ENCODE measurements around the gene KLHL13. TPM values are rescaled to one million over a fixed set of nuclear protein-coding genes. Genes with fewer than 3 reads are reported as not detected.

The KLHL13 gene
- total and polyA plus RNA-seq, 8 donors, result 1.6 to 4.1 (median 2.8) TPM

DNA sequence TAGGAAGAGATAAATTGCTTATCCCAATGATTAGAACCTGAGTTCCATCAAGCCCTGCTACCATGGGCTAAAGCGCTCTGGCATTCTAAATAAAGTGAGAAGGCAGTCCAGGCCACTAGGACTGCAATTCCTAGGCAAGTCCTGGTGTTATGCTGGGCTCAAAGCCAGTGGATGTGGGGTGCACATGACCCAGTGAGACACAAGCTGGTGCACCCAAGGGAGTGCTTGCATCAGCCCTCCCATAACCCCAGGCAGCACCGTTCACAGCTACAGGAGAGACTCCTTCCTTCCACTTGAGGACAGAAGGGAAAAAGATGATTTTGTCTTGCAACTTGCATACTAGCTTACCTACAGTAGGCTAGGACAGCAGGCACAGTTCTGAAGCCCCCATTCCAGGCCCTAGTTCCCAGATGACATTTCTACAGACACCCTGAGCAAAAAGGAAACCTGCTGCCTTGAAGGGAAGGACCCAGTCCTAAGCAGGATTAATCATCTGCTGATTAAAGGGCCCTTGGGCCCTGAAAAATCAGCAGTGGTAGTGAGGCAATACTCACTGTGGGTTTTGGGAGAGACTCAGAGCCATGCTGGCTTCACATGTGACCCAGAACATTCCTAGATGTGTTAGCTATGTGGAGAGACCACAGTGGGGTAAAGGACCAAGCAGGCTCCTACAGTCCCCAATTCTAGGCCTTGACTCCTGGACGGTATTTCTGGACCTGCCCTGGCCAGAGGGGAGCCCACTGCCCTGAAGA is 77.8 kb downstream of the KLHL13 start:
- no peaks in the 10 kb centered on the region for H3K4me1 ChIP-seq

DNA sequence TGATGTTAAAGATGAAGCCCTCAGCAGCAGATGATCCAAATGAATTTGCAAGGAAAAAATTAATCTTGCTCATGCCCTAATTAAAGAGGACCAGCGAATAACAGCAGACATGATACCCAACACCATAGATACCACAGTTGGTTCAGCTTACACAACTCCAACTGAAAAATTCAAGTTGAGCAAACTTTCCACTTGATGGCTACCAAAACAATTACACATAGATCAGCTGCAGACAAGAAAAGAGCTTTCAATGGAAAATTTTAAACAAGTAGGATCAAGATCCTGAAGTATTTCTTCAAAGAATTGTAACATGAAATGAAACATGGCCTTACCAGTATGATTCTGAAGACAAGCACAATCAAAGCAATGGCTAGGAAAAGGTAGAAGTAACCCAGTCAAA is 90.0 kb downstream of the KLHL13 start:
- Histone ChIP-seq H3K9me3 (no peaks in the 10 kb centered on the region), H3K4me3 (no peak overlapping the region), H3K27me3 (no peaks in the 10 kb centered on the region), H3K36me3 (no peaks in the 10 kb centered on the region), H3K4me1 (no peaks in the 10 kb centered on the region), H3K27ac (no peak overlapping the region)
- ATAC-seq, result no peak
- TF ChIP-seq, protein P1, sequence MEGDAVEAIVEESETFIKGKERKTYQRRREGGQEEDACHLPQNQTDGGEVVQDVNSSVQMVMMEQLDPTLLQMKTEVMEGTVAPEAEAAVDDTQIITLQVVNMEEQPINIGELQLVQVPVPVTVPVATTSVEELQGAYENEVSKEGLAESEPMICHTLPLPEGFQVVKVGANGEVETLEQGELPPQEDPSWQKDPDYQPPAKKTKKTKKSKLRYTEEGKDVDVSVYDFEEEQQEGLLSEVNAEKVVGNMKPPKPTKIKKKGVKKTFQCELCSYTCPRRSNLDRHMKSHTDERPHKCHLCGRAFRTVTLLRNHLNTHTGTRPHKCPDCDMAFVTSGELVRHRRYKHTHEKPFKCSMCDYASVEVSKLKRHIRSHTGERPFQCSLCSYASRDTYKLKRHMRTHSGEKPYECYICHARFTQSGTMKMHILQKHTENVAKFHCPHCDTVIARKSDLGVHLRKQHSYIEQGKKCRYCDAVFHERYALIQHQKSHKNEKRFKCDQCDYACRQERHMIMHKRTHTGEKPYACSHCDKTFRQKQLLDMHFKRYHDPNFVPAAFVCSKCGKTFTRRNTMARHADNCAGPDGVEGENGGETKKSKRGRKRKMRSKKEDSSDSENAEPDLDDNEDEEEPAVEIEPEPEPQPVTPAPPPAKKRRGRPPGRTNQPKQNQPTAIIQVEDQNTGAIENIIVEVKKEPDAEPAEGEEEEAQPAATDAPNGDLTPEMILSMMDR (IDR thresholded peaks at IDR 0.05), result no peak
- intact Hi-C loops (cut with DNase I), result no loop called here
- no peak for DNase-seq

More for the DNA sequence above, 77.8 kb downstream of the KLHL13 start:
- TF ChIP-seq, protein P1 (IDR thresholded peaks at IDR 0.05), result no peak
- no peak for ATAC-seq
- Histone ChIP-seq H3K36me3 (no peaks in the 10 kb centered on the region), H3K27me3 (no peaks in the 10 kb centered on the region), H3K27ac (no peak overlapping the region), H3K4me3 (no peak overlapping the region), H3K9me3 (peaks cover 0 to 3% of the 10 kb centered on the region in 2 donors)
- no peak for DNase-seq
- intact Hi-C loops (cut with DNase I), result no loop called here

DNA sequence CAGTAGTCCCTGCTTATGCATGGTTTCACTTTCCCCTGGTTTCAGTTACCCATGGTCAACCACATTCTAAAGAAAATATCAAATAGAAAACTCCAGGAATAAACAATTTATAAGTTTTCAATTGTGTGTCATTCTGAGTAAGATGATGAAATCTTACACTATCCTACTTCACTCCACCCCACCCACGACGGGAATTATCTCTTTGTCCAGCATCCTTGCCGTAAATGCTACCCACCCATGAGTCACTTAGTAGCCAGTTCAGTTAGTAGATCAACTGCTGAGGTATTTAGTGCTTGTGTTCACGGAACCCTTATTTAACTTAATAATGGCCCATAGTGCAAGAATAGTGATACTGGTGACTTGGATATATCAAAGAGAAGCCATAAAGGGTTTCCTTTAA is 91.4 kb downstream of the KLHL13 start:
- TF ChIP-seq, protein P1 (IDR thresholded peaks at IDR 0.05), result no peak
- Histone ChIP-seq H3K27ac (no peak overlapping the region), H3K27me3 (no peaks in the 10 kb centered on the region), H3K9me3 (no peaks in the 10 kb centered on the region), H3K4me3 (no peak overlapping the region), H3K4me1 (no peaks in the 10 kb centered on the region), H3K36me3 (no peaks in the 10 kb centered on the region)
- DNase-seq (no peak), ATAC-seq (no peak)
- intact Hi-C loops (cut with DNase I), result no loop called here

DNA sequence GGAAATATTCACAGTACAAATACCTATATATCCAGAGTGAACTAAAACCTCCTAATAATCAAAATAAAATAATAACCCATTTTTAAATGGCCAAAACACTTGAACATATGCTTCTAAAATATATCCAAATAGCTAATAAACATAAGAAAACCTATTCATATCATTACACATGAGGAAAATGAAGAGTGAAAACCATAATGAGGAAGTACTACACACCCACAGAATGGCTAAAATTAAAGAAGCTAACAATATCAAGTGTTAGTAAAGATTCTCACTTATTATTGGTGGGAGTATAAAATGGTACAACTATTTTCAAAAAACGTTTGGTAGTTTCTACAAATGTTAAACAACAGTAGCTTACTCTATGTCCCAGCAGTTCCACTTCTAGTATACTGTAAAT is 92.1 kb downstream of the KLHL13 start:
- ATAC-seq (no peak), DNase-seq (no peak)
- Histone ChIP-seq H3K27me3 (no peaks in the 10 kb centered on the region), H3K27ac (no peak overlapping the region), H3K9me3 (no peaks in the 10 kb centered on the region), H3K4me1 (no peaks in the 10 kb centered on the region), H3K4me3 (no peak overlapping the region), H3K36me3 (no peaks in the 10 kb centered on the region)
- intact Hi-C loops (cut with DNase I), result no loop called here
- TF ChIP-seq, protein P1 (IDR thresholded peaks at IDR 0.05), result no peak

DNA sequence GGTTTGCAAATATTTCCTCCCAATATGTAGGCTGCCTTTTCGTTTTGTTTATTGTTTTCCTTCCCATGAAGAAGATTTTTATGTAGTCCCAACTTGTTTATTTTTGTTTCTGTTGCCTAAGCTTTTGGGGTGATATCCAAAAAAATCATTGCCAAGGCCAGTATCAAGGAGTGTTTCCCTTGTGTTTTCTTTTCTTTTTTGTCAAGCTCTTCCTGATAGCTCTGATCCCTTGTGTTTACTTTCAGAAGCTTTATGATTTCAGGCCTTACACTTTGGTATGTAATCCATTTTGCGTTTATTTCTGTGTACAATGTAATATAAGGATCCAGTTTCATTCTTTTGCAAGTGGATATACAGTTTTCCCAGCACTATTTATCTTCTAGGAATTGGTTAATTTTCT is 93.9 kb downstream of the KLHL13 start:
- intact Hi-C loops (cut with DNase I), result no loop called here
- Histone ChIP-seq H3K9me3 (no peaks in the 10 kb centered on the region), H3K4me3 (no peak overlapping the region), H3K27ac (no peak overlapping the region), H3K27me3 (no peaks in the 10 kb centered on the region), H3K4me1 (no peaks in the 10 kb centered on the region), H3K36me3 (no peaks in the 10 kb centered on the region)
- no peak for ATAC-seq
- TF ChIP-seq, protein P1 (IDR thresholded peaks at IDR 0.05), result no peak
- DNase-seq, result no peak
